Mesothelial cell of epicardium (in vitro differentiated cells): ENCODE results near the gene ADAP1. TPM values are rescaled to one million over a fixed set of nuclear protein-coding genes. Genes with fewer than 3 reads are reported as not detected.

Source experiments
- DNase-seq, 2 experiments: peaks; one replicate each; pipeline ENCODE4 v3.0.0; 2021; ENCODE audit warnings: low spot score in 2 of 2; ENCODE audit not compliant: unreplicated experiment in 2 of 2
- H3K27ac Mint-ChIP-seq: 2 replicates; pipeline ENCODE4 v1.8.0; 2021; ENCODE audit warnings: mixed read lengths
- H3K27me3 Mint-ChIP-seq: 2 replicates; pipeline ENCODE4 v1.8.0; 2021; ENCODE audit warnings: low read depth, mixed read lengths
- H3K36me3 Mint-ChIP-seq: 2 replicates; pipeline ENCODE4 v1.8.0; 2021; ENCODE audit warnings: mixed read lengths
- H3K4me1 Mint-ChIP-seq: 2 replicates; pipeline ENCODE4 v1.8.0; 2021; ENCODE audit warnings: mixed read lengths
- H3K4me3 Mint-ChIP-seq: 2 replicates; pipeline ENCODE4 v1.8.0; 2021; ENCODE audit warnings: mild to moderate bottlenecking, moderate library complexity, mixed read lengths
- H3K9me3 Mint-ChIP-seq: 2 replicates; pipeline ENCODE4 v1.8.0; 2021; ENCODE audit warnings: mixed read lengths
- total RNA-seq: library from RNA; stranded (reverse); gene quantifications from 3 replicates; pipeline ENCODE4 v1.2.1, GENCODE V29; 2021
- TF ChIP-seq, protein P1 (sequence below): fragments of 200-600 bp; sonication (generic); IDR thresholded peaks from one replicate; pipeline ENCODE4 v1.5.0; 2021; ENCODE audit warnings: antibody characterized with exemption; ENCODE audit not compliant: unreplicated experiment

Gene ADAP1
- total RNA-seq, 1 donor from 2014 or later, result 4.0 TPM

DNA sequence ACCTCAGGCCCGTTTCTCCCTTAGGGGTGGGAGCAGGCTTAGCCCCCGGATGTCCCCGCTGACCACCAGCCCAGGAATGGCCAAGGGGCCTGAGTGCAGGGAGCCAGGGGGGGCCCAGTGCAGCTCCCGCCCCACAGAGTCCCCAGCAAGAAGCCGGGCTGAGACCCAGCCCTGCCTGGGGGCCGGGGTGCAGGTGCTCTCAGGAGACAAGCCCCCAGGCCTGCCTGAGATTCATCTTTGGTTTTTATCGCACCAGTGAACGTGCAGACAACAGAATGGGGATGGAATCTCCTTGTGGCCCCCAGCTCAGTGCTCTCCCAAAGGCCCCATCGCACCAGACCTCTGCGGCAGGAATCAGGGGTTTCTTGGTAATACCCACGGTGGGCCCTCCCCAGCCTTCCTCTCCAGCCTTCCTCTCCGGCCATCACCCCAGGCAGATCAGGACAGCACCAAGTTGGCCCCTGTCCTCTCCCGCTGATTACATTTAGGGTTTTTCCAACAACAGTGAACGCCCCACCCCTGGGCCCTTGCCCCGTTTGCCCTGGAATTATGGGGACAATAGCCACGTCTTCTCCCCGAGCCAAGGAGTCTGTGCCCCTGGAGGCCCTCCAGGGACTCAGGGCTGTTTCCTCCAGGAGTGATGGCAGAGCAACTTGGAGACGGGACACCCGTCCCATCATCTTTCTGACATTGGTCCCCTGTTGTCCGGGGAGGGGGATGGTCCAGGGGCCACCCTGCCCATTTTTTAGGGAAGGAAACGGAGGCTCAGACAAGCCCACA lies 22.4 kb downstream of the ADAP1 start:
- no peaks in the 10 kb centered on the region for H3K4me1 Mint-ChIP-seq
- DNase-seq, result no peak
- H3K27ac Mint-ChIP-seq, result no peak overlapping the region
- H3K27me3 Mint-ChIP-seq, result no peaks in the 10 kb centered on the region
- TF ChIP-seq, protein P1, sequence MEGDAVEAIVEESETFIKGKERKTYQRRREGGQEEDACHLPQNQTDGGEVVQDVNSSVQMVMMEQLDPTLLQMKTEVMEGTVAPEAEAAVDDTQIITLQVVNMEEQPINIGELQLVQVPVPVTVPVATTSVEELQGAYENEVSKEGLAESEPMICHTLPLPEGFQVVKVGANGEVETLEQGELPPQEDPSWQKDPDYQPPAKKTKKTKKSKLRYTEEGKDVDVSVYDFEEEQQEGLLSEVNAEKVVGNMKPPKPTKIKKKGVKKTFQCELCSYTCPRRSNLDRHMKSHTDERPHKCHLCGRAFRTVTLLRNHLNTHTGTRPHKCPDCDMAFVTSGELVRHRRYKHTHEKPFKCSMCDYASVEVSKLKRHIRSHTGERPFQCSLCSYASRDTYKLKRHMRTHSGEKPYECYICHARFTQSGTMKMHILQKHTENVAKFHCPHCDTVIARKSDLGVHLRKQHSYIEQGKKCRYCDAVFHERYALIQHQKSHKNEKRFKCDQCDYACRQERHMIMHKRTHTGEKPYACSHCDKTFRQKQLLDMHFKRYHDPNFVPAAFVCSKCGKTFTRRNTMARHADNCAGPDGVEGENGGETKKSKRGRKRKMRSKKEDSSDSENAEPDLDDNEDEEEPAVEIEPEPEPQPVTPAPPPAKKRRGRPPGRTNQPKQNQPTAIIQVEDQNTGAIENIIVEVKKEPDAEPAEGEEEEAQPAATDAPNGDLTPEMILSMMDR, result no peak
- no peak overlapping the region for H3K4me3 Mint-ChIP-seq
- no peaks in the 10 kb centered on the region for H3K36me3 Mint-ChIP-seq
- no peaks in the 10 kb centered on the region for H3K9me3 Mint-ChIP-seq

DNA sequence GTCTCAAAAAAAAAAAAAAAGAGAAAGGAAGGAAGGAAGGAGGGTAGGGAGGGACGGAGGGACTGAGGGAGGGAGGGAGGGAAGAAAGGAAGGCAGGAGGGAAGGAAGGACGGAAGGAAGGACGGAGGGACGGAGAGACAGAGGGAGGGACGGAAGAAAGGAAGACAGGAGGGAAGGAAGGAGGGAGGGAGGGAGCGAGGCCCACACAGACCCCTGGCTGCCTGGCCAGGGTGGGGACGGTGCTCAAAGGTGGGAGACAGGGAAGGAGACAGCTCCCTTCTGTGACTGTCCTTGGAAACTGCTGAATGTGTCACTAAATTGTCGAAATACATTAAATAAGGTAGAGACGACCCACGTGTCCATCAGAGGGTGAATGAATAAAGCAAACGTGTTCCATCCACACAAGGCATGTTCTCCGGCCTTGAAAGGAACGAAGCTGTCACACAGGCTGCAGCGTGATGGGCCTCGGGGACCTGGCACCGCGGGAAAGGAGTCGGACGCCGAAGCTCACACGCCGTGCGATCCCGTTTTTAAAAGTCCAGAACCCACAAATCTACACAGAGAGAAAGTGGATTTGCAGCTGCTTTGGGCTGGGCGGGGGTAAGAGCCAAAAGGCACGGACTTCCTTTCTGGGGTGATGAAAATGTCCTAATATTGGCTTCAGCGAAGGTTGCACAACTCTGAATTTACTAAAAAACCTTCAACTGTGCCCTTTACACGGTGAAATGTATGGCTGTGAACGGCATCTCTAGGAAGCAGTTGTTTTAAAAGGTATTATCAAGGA lies 23.3 kb downstream of the ADAP1 start:
- Mint-ChIP-seq H3K9me3 (no peaks in the 10 kb centered on the region), H3K27me3 (no peaks in the 10 kb centered on the region), H3K4me1 (no peaks in the 10 kb centered on the region), H3K4me3 (no peak overlapping the region), H3K27ac (no peak overlapping the region), H3K36me3 (no peaks in the 10 kb centered on the region)
- DNase-seq, result no peak
- TF ChIP-seq, protein P1, result no peak

DNA sequence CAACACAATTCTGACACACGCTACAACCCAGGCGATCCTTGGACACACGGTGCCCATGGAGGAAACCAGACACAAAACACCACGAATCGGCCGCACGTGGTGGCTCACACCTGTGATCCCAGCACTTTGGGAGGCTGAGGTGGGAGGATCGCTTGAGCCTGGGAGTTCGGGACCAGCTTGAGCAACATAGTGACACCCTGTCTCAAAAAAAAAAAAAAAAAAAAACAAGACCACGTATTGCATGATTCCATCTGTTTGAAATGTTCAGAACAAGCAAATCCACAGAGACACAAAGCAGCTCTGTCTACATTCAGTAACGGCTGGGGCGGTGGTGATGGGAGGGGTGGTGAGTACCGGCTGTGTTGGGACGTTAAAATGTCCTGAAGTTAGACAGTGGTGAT lies 25.2 kb downstream of the ADAP1 start:
- Mint-ChIP-seq H3K36me3 (no peaks in the 10 kb centered on the region), H3K4me1 (no peaks in the 10 kb centered on the region), H3K27ac (no peak overlapping the region), H3K4me3 (no peak overlapping the region), H3K9me3 (no peaks in the 10 kb centered on the region), H3K27me3 (no peaks in the 10 kb centered on the region)
- DNase-seq, result peak in 1 of 2 experiments; percentile 5
- TF ChIP-seq, protein P1, result no peak

DNA sequence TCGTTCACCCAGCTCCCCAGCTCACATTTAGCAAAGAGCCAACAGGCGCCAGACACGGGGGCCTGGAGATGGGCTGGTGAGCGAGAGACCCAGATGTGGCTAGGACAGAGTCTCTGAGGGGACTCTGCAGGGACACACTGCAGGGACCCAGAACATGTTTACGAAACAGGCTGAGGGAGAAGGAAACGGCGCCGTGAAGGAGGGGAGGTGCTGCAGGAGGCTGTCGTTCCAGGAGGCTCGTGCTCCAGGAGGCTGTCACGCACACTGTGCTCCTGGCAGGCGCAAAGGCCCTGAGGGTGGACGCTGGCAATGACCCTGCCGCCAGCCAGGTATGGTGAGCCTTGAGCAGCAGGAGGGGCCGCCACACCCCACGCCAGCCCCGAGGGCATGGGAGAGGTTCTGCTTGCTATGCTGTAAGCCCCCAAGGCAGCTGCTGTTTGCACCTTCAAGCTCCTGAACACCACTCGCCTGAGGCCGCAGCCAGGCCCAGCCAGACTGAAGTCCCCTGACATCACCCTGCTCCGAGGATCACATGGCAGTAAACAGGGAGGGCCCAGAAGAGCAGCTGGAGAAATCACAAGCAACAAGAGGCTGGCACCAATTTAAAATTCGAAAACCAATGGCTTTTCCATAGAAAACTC lies 27.3 kb downstream of the ADAP1 start:
- TF ChIP-seq, protein P1, result no peak
- H3K4me3 Mint-ChIP-seq, result no peak overlapping the region
- peak in 1 of 2 experiments; percentile 8 for DNase-seq
- no peaks in the 10 kb centered on the region for H3K9me3 Mint-ChIP-seq
- H3K27me3 Mint-ChIP-seq, result no peaks in the 10 kb centered on the region
- peak overlapping the region; percentile 21 for H3K27ac Mint-ChIP-seq
- no peaks in the 10 kb centered on the region for H3K36me3 Mint-ChIP-seq
- peaks cover 4% of the 10 kb centered on the region for H3K4me1 Mint-ChIP-seq

DNA sequence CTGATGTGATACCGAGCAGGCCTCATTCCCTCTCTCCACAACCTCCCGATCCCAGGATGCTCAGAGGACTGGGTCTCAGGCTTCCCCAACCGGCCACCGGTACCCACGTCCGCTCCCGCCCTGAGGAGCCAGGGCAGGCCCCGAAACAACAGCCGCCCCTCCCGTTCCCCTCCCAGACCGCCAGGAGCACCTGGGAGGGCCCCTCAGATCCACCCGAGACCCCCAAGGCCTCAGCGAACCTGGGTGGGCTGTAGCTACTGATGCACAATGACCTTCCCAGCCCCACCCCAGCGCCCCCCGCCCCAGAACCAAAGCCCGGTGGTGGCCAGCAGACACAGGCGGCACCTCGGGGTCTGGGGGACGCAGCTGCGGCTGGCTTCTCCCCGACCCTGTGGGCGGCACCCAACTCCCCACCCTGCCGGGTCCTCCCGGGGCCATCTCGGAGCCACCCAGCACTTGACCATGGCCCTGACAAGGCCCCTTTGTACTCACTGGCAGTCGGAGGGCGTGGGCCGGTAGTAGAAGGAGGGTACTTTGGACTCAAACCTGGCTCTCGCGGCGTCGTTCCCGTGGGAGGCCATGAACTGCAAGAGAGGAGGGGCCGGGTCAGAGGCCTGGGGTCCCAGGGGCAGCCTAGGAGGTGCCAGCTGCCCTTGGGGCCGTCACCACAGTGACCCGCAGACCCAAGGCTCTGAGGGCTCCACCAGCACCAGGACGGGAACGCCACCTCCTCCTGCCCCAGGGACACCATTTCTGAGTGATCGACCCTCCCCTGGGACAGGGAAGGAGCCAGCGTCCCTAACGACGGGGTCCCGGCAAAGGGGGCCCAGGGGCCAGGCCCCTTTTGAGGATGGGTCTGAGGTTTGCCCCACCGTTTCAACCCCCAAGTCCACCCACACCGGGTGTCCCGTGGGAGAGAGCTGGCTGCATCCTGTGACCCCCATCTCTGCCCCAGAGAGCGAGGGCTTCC lies 28.1 kb downstream of the ADAP1 start:
- Mint-ChIP-seq H3K27ac (no peak overlapping the region), H3K9me3 (no peaks in the 10 kb centered on the region), H3K36me3 (no peaks in the 10 kb centered on the region), H3K4me1 (peaks cover 4% of the 10 kb centered on the region), H3K27me3 (no peaks in the 10 kb centered on the region), H3K4me3 (no peak overlapping the region)
- peak in 1 of 2 experiments; percentile 15 for DNase-seq
- TF ChIP-seq, protein P1, result no peak
